ENCODE measurements around the gene MXD1. TPM values are rescaled to one million over a fixed set of nuclear protein-coding genes. Genes with fewer than 3 reads are reported as not detected.

MXD1 gene
- total and polyA plus RNA-seq, 9 of the 15 experiments (the other 6 are each of a cell fraction or from before 2014, with no cell fraction given), result 6.7 to 35.9 (median 11.0) TPM

DNA sequence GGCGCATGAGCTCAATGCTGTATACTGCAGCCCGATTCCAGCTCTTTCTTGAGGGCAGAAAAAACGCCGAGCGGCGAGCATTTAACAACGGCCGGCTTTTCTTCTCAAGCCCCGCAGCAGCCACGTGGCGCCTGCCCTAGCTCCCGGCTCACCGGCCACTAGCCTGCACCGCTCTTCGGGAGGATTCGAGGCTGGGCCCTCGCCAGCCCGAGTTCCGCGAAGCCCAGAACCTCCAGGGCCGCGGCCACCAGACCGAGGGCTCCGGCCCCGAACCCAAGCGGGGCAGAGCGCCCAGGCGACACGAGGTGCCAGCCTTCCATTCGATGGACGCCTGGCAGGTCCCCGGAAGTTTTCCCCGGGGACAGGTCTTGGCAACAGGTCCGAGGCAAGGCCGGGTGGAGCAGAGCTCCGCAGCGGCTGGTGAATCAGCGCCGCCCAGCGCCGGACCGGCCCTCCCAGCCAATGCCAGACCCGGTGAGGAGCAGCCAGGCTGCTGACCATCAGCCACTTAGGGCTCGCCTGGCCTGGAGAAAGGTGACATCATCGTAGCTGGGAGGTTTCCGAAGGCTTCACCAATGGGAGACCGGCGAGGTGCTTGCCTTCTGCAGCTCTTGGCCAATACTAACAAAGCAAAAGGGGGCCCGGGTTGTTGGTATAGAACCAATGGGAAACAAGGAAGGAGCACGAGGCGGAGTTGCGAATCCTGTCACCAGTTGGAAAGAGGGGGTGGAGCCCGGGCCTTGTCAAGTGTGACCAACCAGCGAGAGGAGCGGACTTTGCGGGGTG is 552 bp upstream of the MXD1 start (continued):
- TF ChIP-seq, protein P1, sequence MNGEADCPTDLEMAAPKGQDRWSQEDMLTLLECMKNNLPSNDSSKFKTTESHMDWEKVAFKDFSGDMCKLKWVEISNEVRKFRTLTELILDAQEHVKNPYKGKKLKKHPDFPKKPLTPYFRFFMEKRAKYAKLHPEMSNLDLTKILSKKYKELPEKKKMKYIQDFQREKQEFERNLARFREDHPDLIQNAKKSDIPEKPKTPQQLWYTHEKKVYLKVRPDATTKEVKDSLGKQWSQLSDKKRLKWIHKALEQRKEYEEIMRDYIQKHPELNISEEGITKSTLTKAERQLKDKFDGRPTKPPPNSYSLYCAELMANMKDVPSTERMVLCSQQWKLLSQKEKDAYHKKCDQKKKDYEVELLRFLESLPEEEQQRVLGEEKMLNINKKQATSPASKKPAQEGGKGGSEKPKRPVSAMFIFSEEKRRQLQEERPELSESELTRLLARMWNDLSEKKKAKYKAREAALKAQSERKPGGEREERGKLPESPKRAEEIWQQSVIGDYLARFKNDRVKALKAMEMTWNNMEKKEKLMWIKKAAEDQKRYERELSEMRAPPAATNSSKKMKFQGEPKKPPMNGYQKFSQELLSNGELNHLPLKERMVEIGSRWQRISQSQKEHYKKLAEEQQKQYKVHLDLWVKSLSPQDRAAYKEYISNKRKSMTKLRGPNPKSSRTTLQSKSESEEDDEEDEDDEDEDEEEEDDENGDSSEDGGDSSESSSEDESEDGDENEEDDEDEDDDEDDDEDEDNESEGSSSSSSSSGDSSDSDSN (IDR thresholded peaks at IDR 0.05; ENCODE audit: borderline replicate concordance in 1 of 2, low read depth in 2 of 2, low read length in 2 of 2), result peak; percentile 96 to 98
- TF ChIP-seq, protein P2, sequence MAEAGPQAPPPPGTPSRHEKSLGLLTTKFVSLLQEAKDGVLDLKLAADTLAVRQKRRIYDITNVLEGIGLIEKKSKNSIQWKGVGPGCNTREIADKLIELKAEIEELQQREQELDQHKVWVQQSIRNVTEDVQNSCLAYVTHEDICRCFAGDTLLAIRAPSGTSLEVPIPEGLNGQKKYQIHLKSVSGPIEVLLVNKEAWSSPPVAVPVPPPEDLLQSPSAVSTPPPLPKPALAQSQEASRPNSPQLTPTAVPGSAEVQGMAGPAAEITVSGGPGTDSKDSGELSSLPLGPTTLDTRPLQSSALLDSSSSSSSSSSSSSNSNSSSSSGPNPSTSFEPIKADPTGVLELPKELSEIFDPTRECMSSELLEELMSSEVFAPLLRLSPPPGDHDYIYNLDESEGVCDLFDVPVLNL (CRISPR knock-in tag; IDR thresholded peaks at IDR 0.05; ENCODE audit: low read depth), result no peak
- TF ChIP-seq DPF2 (IDR thresholded peaks at IDR 0.05) (peak; percentile 27; the same call in 1 of the 2 replicates), ZNF311 (CRISPR knock-in tag; IDR thresholded peaks at IDR 0.05) (no peak), PHF20 (IDR thresholded peaks at IDR 0.05; ENCODE audit: partially characterized antibody) (peak; percentile 35), MCM2 (IDR thresholded peaks at IDR 0.05; ENCODE audit: low read depth) (no peak), NRF1 (conservative IDR thresholded peaks at IDR 0.05 in 1 of 2, IDR thresholded peaks at IDR 0.05 in 1 of 2) (peak; percentile 74 to 81), CAMTA2 (CRISPR knock-in tag; conservative IDR thresholded peaks at IDR 0.05) (no peak; the same call in 1 of the 2 replicates), FOSL1 (tag; conservative IDR thresholded peaks at IDR 0.05) (peak; percentile 84), GABPA (tag; conservative IDR thresholded peaks at IDR 0.05; ENCODE audit: low read depth) (peak; percentile 76; the same call in 1 of the 2 replicates), STAT5A (IDR thresholded peaks at IDR 0.05; ENCODE audit: borderline replicate concordance, low read length) (no peak), NCOR1 (IDR thresholded peaks at IDR 0.05) (peak; percentile 8; the same call in 1 of the 2 replicates), HCFC1 (IDR thresholded peaks at IDR 0.05; ENCODE audit: low read depth, low read length) (no peak), KHSRP (IDR thresholded peaks at IDR 0.05) (no peak), ETV5 (CRISPR knock-in tag; IDR thresholded peaks at IDR 0.05; ENCODE audit: low read depth) (peak; percentile 74), HDAC6 (IDR thresholded peaks at IDR 0.05; ENCODE audit: low read depth, low read length) (no peak), ZNF253 (CRISPR knock-in tag; conservative IDR thresholded peaks at IDR 0.05) (no peak), MCM7 (IDR thresholded peaks at IDR 0.05) (no peak), ZNF274 (IDR thresholded peaks at IDR 0.05; ENCODE audit: borderline replicate concordance, low read depth, low read length) (no peak), TAF9B (IDR thresholded peaks at IDR 0.05; ENCODE audit: partially characterized antibody) (peak; percentile 75), BDP1 (IDR thresholded peaks at IDR 0.05; ENCODE audit: insufficient read depth, insufficient read length) (no peak), KLF10 (CRISPR knock-in tag; IDR thresholded peaks at IDR 0.05) (no peak), ELF4 (CRISPR knock-in tag; IDR thresholded peaks at IDR 0.05) (no peak)
- TF ChIP-seq, protein P3, sequence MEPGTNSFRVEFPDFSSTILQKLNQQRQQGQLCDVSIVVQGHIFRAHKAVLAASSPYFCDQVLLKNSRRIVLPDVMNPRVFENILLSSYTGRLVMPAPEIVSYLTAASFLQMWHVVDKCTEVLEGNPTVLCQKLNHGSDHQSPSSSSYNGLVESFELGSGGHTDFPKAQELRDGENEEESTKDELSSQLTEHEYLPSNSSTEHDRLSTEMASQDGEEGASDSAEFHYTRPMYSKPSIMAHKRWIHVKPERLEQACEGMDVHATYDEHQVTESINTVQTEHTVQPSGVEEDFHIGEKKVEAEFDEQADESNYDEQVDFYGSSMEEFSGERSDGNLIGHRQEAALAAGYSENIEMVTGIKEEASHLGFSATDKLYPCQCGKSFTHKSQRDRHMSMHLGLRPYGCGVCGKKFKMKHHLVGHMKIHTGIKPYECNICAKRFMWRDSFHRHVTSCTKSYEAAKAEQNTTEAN (CRISPR knock-in tag; IDR thresholded peaks at IDR 0.05), result no peak
- TF ChIP-seq, protein P4, sequence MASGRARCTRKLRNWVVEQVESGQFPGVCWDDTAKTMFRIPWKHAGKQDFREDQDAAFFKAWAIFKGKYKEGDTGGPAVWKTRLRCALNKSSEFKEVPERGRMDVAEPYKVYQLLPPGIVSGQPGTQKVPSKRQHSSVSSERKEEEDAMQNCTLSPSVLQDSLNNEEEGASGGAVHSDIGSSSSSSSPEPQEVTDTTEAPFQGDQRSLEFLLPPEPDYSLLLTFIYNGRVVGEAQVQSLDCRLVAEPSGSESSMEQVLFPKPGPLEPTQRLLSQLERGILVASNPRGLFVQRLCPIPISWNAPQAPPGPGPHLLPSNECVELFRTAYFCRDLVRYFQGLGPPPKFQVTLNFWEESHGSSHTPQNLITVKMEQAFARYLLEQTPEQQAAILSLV (tag; IDR thresholded peaks at IDR 0.05), result no peak

All from K562 (cell line).